ES-I3 (cell line): Measurements from ENCODE around the gene KRTAP5-5.
"Not testable (repeated sequence)": the region's sequence is repeated elsewhere in the genome, so short reads cannot be mapped to it uniquely, and the experiment has no call there.

Experiments
- H3K36me3 ChIP-seq: 2 replicates; pipeline ENCODE4 v1.6.1; 2013; ENCODE audit warnings: mild to moderate bottlenecking, low read length, control low read depth, moderate library complexity; ENCODE audit not compliant: insufficient read depth
- H3K4me1 ChIP-seq: 2 replicates; pipeline ENCODE4 v1.6.1; 2013; ENCODE audit warnings: mild to moderate bottlenecking, control low read depth, low read length; ENCODE audit not compliant: insufficient read depth
- H3K9ac ChIP-seq: 2 replicates; pipeline ENCODE4 v1.6.1; 2013; ENCODE audit warnings: low read depth, mild to moderate bottlenecking, low read length, moderate library complexity
- H3K9me3 ChIP-seq: 2 replicates; pipeline ENCODE4 v1.6.1; 2013; ENCODE audit warnings: mild to moderate bottlenecking, low read length, moderate library complexity; ENCODE audit not compliant: control insufficient read depth, insufficient read depth

Gene KRTAP5-5

GRCh38 chr11:1642288-1643145 lies 12.9 kb downstream of the KRTAP5-5 start:
- H3K9me3 ChIP-seq = no peaks in the 10 kb centered on the region
- no peak overlapping the region for H3K9ac ChIP-seq
- H3K36me3 ChIP-seq = no peaks in the 10 kb centered on the region
- no peaks in the 10 kb centered on the region for H3K4me1 ChIP-seq

GRCh38 chr11:1643146-1643690 lies 13.6 kb downstream of the KRTAP5-5 start:
- Histone ChIP-seq H3K4me1 (no peaks in the 10 kb centered on the region), H3K9me3 (no peaks in the 10 kb centered on the region), H3K36me3 (no peaks in the 10 kb centered on the region), H3K9ac (no peak overlapping the region)

GRCh38 chr11:1644601-1645356 lies 15.2 kb downstream of the KRTAP5-5 start:
- H3K36me3 ChIP-seq = no peaks in the 10 kb centered on the region
- H3K9me3 ChIP-seq = no peaks in the 10 kb centered on the region
- no peaks in the 10 kb centered on the region for H3K4me1 ChIP-seq
- no peak overlapping the region for H3K9ac ChIP-seq

GRCh38 chr11:1645357-1645821 lies 15.8 kb downstream of the KRTAP5-5 start:
- Histone ChIP-seq H3K4me1 (no peaks in the 10 kb centered on the region), H3K36me3 (no peaks in the 10 kb centered on the region), H3K9ac (no peak overlapping the region), H3K9me3 (no peaks in the 10 kb centered on the region)

- H3K9me3 ChIP-seq, H3K9ac ChIP-seq, H3K4me1 ChIP-seq, H3K36me3 ChIP-seq: not testable (repeated sequence)
These were observed 17.0 kb downstream of the KRTAP5-5 start for GRCh38 chr11:1646540-1646939.

- Histone ChIP-seq H3K4me1 (no peaks in the 10 kb centered on the region), H3K9ac (no peak overlapping the region), H3K9me3 (no peaks in the 10 kb centered on the region), H3K36me3 (no peaks in the 10 kb centered on the region)
These were observed 18.5 kb downstream of the KRTAP5-5 start for GRCh38 chr11:1647901-1648652.

GRCh38 chr11:1648653-1649420 lies 19.3 kb downstream of the KRTAP5-5 start:
- no peak overlapping the region for H3K9ac ChIP-seq
- no peaks in the 10 kb centered on the region for H3K4me1 ChIP-seq
- no peaks in the 10 kb centered on the region for H3K36me3 ChIP-seq
- no peaks in the 10 kb centered on the region for H3K9me3 ChIP-seq

- no peaks in the 10 kb centered on the region for H3K9me3 ChIP-seq
- no peak overlapping the region for H3K9ac ChIP-seq
- no peaks in the 10 kb centered on the region for H3K36me3 ChIP-seq
- H3K4me1 ChIP-seq = no peaks in the 10 kb centered on the region
These were observed 20.7 kb downstream of the KRTAP5-5 start for GRCh38 chr11:1650034-1650917.

- no peak overlapping the region for H3K9ac ChIP-seq
- H3K9me3 ChIP-seq = no peaks in the 10 kb centered on the region
- H3K36me3 ChIP-seq = no peaks in the 10 kb centered on the region
- no peaks in the 10 kb centered on the region for H3K4me1 ChIP-seq
These were observed 21.3 kb downstream of the KRTAP5-5 start for GRCh38 chr11:1650918-1651262.

GRCh38 chr11:1651411-1651980 lies 21.9 kb downstream of the KRTAP5-5 start:
- H3K9ac ChIP-seq = no peak overlapping the region
- H3K4me1 ChIP-seq = no peaks in the 10 kb centered on the region
- H3K9me3 ChIP-seq = no peaks in the 10 kb centered on the region
- H3K36me3 ChIP-seq = no peaks in the 10 kb centered on the region

- no peaks in the 10 kb centered on the region for H3K9me3 ChIP-seq
- H3K9ac ChIP-seq = no peak overlapping the region
- no peaks in the 10 kb centered on the region for H3K4me1 ChIP-seq
- no peaks in the 10 kb centered on the region for H3K36me3 ChIP-seq
These were observed 22.5 kb downstream of the KRTAP5-5 start for GRCh38 chr11:1652026-1652425.

GRCh38 chr11:1652442-1652770 lies 22.8 kb downstream of the KRTAP5-5 start:
- Histone ChIP-seq H3K4me1 (no peaks in the 10 kb centered on the region), H3K9me3 (no peaks in the 10 kb centered on the region), H3K36me3 (no peaks in the 10 kb centered on the region), H3K9ac (no peak overlapping the region)
